IPS-18a (cell line): ENCODE data around the gene TNFRSF4.
"Not testable (repeated sequence)": the region's sequence is repeated elsewhere in the genome, so short reads cannot be mapped to it uniquely, and the experiment has no call there.

Source experiments
- H3K27ac ChIP-seq: one replicate; pipeline ENCODE4 v1.5.1; 2013; ENCODE audit warnings: low read length
- H3K27me3 ChIP-seq: one replicate; pipeline ENCODE4 v1.6.1; 2013; ENCODE audit warnings: mild to moderate bottlenecking, low read length; ENCODE audit not compliant: control insufficient read depth, insufficient read depth
- H3K36me3 ChIP-seq: one replicate; pipeline ENCODE4 v1.6.1; 2013; ENCODE audit warnings: low read depth, low read length; ENCODE audit not compliant: control insufficient read depth
- H3K4me1 ChIP-seq: one replicate; pipeline ENCODE4 v1.6.1; 2013; ENCODE audit warnings: low read depth, low read length; ENCODE audit not compliant: control insufficient read depth
- H3K4me3 ChIP-seq: one replicate; pipeline ENCODE4 v1.5.1; 2013; ENCODE audit warnings: low read length
- H3K9ac ChIP-seq: one replicate; pipeline ENCODE4 v1.6.1; 2013; ENCODE audit warnings: mild to moderate bottlenecking, low read length, moderate library complexity
- H3K9me3 ChIP-seq: one replicate; pipeline ENCODE4 v1.6.1; 2013; ENCODE audit warnings: low read depth, low read length; ENCODE audit not compliant: control insufficient read depth

TNFRSF4 gene

DNA sequence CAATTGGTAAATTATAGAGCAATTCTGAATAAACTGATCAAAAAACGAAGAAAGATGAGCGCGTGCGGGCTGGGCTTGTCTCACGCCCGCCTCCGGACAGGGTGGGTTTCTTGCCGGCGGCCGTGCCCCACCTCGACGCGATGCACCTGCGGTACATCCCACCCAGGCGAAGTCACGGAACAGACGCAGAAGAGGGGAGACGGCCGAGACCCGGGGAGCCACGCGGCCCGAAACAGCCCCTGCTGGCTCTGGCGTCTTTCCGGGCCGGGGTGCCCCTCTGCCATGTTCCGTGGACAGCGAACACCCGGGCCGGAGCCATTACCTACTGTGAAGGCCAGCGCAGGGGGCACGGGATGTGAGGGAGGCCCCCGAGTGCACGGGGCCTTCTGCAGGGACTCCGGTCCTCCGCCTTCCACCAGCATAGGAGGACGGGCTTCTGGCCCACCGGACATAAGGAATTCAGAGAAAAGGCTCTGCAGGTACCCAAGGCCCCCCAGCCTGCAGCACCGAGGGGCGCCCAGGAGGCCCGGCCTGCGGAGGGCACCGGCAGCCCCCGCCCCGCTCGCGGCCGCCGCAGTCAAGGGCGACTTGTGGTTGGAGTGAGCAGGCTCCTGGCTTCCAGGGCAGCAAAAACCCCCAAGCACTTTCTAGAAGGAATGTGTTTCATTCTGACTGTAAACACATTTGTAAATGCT, 40.2 kb upstream of the TNFRSF4 start:
- H3K9me3 ChIP-seq: no peaks in the 10 kb centered on the region
- peaks cover 6% of the 10 kb centered on the region for H3K4me1 ChIP-seq
- no peaks in the 10 kb centered on the region for H3K27me3 ChIP-seq
- H3K36me3 ChIP-seq: peaks cover 14% of the 10 kb centered on the region
- H3K27ac ChIP-seq: no peak overlapping the region
- no peak overlapping the region for H3K9ac ChIP-seq
- no peak overlapping the region for H3K4me3 ChIP-seq

DNA sequence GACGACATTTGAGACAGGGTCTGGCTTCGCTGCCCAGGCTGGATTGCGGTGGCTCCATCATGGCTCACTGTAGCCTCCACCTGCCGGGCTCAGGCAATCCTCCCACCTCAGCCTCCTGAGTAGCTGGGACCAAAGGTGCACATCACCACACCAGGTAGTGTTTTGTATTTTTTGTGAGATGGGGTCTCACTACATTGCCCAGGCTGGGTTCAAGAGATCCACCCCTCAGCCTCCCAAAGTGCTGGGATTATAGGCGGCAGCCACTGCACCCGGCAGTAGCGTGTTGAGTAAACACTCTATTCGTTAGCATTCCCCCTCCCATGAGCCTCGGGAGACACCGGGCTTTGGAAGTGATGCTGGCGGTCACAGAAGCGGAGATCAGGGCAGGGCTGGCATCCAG, 39.4 kb upstream of the TNFRSF4 start:
- Histone ChIP-seq H3K9ac (no peak overlapping the region), H3K36me3 (peaks cover 10% of the 10 kb centered on the region), H3K4me3 (no peak overlapping the region), H3K4me1 (peaks cover 6% of the 10 kb centered on the region), H3K27me3 (peaks cover 2% of the 10 kb centered on the region), H3K9me3 (no peaks in the 10 kb centered on the region), H3K27ac (no peak overlapping the region)

DNA sequence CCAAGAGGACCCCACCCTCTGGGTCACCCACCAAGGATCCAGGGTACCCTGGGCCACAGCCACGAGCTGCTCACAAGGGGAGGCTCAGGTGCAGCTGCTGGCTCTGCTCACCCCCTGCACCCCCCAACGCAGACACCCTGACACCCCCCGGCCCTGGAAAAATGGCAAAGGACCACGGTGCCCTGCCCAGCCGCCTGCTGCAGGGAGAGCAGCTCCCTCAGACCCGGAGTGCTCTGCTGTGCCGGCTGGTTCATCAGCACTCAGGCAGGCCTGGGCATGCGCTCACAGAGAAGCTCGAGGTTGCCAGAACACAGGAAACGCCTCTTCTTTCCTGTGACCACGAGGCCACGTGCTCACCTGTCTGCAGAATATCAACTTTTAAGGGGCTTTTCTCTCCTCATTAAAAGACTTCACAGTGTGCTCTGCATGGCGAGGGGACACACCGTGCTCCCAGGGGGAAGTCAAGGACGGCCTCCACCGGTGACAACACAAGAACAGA, 36.9 kb upstream of the TNFRSF4 start:
- Histone ChIP-seq H3K27ac (no peak overlapping the region), H3K9ac (no peak overlapping the region), H3K4me3 (no peak overlapping the region)

GRCh38 chr1:1248009-1248913, 34.3 kb upstream of the TNFRSF4 start:
- peaks cover 29% of the 10 kb centered on the region for H3K27me3 ChIP-seq
- not testable (repeated sequence) for H3K27ac ChIP-seq, H3K9ac ChIP-seq, H3K9me3 ChIP-seq, H3K4me1 ChIP-seq, H3K4me3 ChIP-seq, H3K36me3 ChIP-seq

More for the DNA sequence above, 36.9 kb upstream of the TNFRSF4 start:
- Histone ChIP-seq H3K36me3 (peaks cover 6% of the 10 kb centered on the region), H3K4me1 (no peaks in the 10 kb centered on the region), H3K27me3 (peaks cover 26% of the 10 kb centered on the region), H3K9me3 (no peaks in the 10 kb centered on the region)

GRCh38 chr1:1247341-1247913, 33.5 kb upstream of the TNFRSF4 start:
- Histone ChIP-seq H3K27me3 (peaks cover 29% of the 10 kb centered on the region), H3K27ac (no peak overlapping the region), H3K9me3 (no peaks in the 10 kb centered on the region), H3K4me1 (no peaks in the 10 kb centered on the region), H3K9ac (no peak overlapping the region), H3K4me3 (no peak overlapping the region), H3K36me3 (no peaks in the 10 kb centered on the region)

GRCh38 chr1:1246577-1247340, 32.8 kb upstream of the TNFRSF4 start, which contains the start of gene C1QTNF12:
Gene C1QTNF12 (minus strand): TSS chr1:1246722. CDS start chr1:1246690, 32 bp downstream.
- Histone ChIP-seq H3K27ac (no peak within 1 kb of the TSS), H3K27me3 (peaks cover 29% of the 10 kb centered on the region), H3K36me3 (no peaks in the 10 kb centered on the region), H3K9me3 (no peaks in the 10 kb centered on the region), H3K4me1 (no peaks in the 10 kb centered on the region), H3K9ac (no peak within 1 kb of the TSS), H3K4me3 (no peak within 1 kb of the TSS)

DNA sequence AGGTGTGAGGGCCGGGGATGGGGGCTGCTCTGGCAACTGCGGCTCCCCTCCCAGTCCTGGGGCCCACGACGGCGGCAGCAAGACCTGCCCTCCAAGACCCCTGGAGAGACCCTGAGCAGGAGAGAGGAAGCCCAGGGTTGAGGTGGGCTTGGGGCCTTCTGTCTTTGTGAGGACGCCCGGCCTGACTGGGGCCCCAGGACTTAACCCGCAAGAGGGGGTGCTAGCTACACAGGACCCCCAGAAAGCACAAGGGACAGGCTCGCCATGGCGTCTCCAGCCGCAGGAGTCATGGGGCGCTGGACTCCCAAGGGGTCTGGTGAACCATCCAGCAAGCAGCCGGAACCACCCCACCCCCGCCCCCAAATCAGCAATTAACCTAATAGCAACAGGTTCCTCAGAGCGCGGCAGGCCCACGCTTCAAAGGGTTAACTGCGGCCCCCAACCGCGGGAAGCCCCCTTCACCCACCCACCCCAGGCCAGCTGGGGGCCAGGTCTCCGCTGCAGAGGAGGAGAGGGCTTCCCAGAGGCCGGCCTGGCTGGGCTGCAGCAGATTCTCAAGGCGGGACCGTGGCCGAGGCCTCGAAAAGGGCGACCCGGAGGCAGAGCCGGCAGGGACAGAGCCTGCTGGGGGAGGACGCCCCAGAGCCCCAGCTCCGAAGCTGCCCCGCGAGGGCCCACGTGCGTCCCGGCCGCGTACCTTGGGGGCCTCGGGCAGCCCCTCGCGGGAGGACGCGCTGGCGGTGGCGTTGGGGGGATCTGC, 32.0 kb upstream of the TNFRSF4 start:
- Histone ChIP-seq H3K4me1 (no peaks in the 10 kb centered on the region), H3K4me3 (no peak overlapping the region), H3K27me3 (peaks cover 29% of the 10 kb centered on the region), H3K27ac (no peak overlapping the region), H3K36me3 (no peaks in the 10 kb centered on the region), H3K9me3 (no peaks in the 10 kb centered on the region), H3K9ac (no peak overlapping the region)

GRCh38 chr1:1245178-1245816, 31.3 kb upstream of the TNFRSF4 start:
- H3K36me3 ChIP-seq: no peaks in the 10 kb centered on the region
- H3K27me3 ChIP-seq: peaks cover 29% of the 10 kb centered on the region
- no peak overlapping the region for H3K9ac ChIP-seq
- H3K27ac ChIP-seq: no peak overlapping the region
- H3K4me3 ChIP-seq: no peak overlapping the region
- no peaks in the 10 kb centered on the region for H3K4me1 ChIP-seq
- H3K9me3 ChIP-seq: no peaks in the 10 kb centered on the region

DNA sequence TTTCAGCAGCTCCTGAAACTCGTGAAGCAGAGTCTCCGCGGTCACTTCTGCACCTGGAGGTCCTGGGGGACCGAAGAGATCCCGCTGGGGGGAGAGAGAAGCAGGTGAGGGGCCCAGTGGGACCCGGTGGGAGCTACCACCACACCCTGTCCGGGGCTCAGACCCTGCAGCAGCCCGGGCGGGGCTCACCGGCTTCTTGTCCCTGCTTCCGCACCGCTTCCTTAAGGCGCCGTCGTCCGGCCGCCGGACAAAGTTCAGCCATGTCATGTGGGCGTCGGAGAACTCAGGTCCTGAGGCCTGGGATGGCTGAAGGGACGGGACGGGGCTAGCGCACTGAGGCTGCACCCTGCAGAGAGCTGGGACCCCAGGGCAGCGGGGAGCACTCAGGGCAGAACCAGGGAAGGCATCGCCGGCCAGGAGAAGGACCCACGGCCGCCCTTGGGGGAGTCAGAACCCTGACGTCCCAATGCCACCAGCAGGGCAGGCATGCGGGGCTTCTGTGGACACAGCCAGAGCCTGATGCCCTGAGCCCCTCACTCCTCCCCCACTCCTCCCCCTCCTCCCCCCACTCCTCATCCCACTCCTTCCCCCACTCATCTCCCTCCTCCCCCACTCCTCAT, 30.3 kb upstream of the TNFRSF4 start:
- Histone ChIP-seq H3K36me3 (no peaks in the 10 kb centered on the region), H3K4me3 (no peak overlapping the region), H3K4me1 (no peaks in the 10 kb centered on the region), H3K9me3 (no peaks in the 10 kb centered on the region), H3K27ac (no peak overlapping the region), H3K27me3 (peaks cover 29% of the 10 kb centered on the region), H3K9ac (no peak overlapping the region)

- Histone ChIP-seq H3K27me3 (peaks cover 29% of the 10 kb centered on the region), H3K4me1 (no peaks in the 10 kb centered on the region), H3K27ac (no peak overlapping the region), H3K9ac (no peak overlapping the region), H3K4me3 (no peak overlapping the region), H3K36me3 (no peaks in the 10 kb centered on the region), H3K9me3 (no peaks in the 10 kb centered on the region)
These were observed 29.8 kb upstream of the TNFRSF4 start for GRCh38 chr1:1243807-1244191.
